SK-N-SH (cell line): ENCODE results near the gene NANOS1. TPM values are rescaled to one million over a fixed set of nuclear protein-coding genes. Genes with fewer than 3 reads are reported as not detected.

ENCODE experiments used
- CTCF ChIA-PET: fragments of 300-600, 350-600 bp; formaldehyde crosslinking; extraction: SDS; loops from one replicate; lab custom pipeline; 2021; lab: Yijun Ruan, JAX
- POLR2A ChIA-PET: fragments of 350-600 bp; sonication (Branson Sonifier 250); formaldehyde crosslinking; extraction: SDS; loops from one replicate; lab custom pipeline; 2020; ENCODE audit warnings: antibody characterized with exemption, inconsistent platforms; lab: Yijun Ruan, JAX
- DNase-seq: peaks from one replicate; pipeline ENCODE4 v3.0.0; 2012
- H2AFZ ChIP-seq: fragments of 200-600 bp; sonication (generic); 2 replicates; pipeline ENCODE4 v1.8.1; 2016; ENCODE audit warnings: antibody characterized with exemption, mild to moderate bottlenecking, low read depth
- H3F3A ChIP-seq: fragments of 200-600 bp; sonication (generic); replicated peaks from 2 replicates; pipeline ENCODE3; 2016; ENCODE audit warnings: antibody characterized with exemption, mild to moderate bottlenecking; ENCODE audit not compliant: insufficient read depth
- H3K27ac ChIP-seq, 2 experiments: fragments of 200-500 bp in 1 of 2; fragments of 200-600 bp in 1 of 2; sonication (Bioruptor generic) in 1 of 2; sonication (generic), shearing (Covaris generic) in 1 of 2; 2 replicates each; pipeline versions ENCODE4 v1.5.1 to v1.6.1; 2014 to 2016; ENCODE audit warnings: low read depth in 2 of 2, inconsistent platforms in 1 of 2, low read length in 1 of 2, mild to moderate bottlenecking in 1 of 2, mixed read lengths in 1 of 2
- H3K27me3 ChIP-seq: fragments of 200-600 bp; sonication (generic), shearing (Covaris generic); 2 replicates; pipeline ENCODE4 v1.6.1; 2016; ENCODE audit warnings: mixed run types; ENCODE audit not compliant: insufficient read depth
- H3K36me3 ChIP-seq, 2 experiments: fragments of 200-500 bp in 1 of 2; fragments of 200-600 bp in 1 of 2; sonication (Bioruptor generic) in 1 of 2; sonication (generic) in 1 of 2; replicated peaks in 1 of 2; 2 replicates each; pipeline versions ENCODE3 to v1.5.1; 2014 to 2016; ENCODE audit warnings: low read length in 1 of 2, mild to moderate bottlenecking in 1 of 2; ENCODE audit not compliant: insufficient read depth in 2 of 2, control insufficient read depth in 1 of 2
- H3K4me1 ChIP-seq, 2 experiments: fragments of 200-500 bp in 1 of 2; fragments of 200-600 bp in 1 of 2; sonication (Bioruptor generic) in 1 of 2; sonication (generic), shearing (Covaris generic) in 1 of 2; 2 replicates each; pipeline versions ENCODE4 v1.5.1 to v1.6.1; 2014 to 2016; ENCODE audit warnings: low read depth in 1 of 2, low read length in 1 of 2, mixed run types in 1 of 2; ENCODE audit not compliant: insufficient read depth in 2 of 2, control insufficient read depth in 1 of 2
- H3K4me2 ChIP-seq: fragments of 200-600 bp; sonication (generic), shearing (Covaris generic); 2 replicates; pipeline ENCODE4 v1.6.1; 2017; ENCODE audit warnings: mixed run types
- H3K4me3 ChIP-seq, 2 experiments: fragments of 200-500 bp in 1 of 2; fragments of 200-600 bp in 1 of 2; sonication (Bioruptor generic) in 1 of 2; sonication (generic), shearing (Covaris generic) in 1 of 2; 2 replicates each; pipeline versions ENCODE4 v1.5.1 to v1.8.1; 2014 to 2016; ENCODE audit warnings: low read depth in 2 of 2, inconsistent platforms in 1 of 2, low read length in 1 of 2, mild to moderate bottlenecking in 1 of 2, mixed read lengths in 1 of 2, moderate library complexity in 1 of 2
- H3K79me2 ChIP-seq: fragments of 200-600 bp; sonication (generic); 2 replicates; pipeline ENCODE4 v1.8.1; 2017; ENCODE audit warnings: mild to moderate bottlenecking; ENCODE audit not compliant: insufficient read depth
- H3K9ac ChIP-seq: fragments of 200-600 bp; sonication (generic); 2 replicates; pipeline ENCODE4 v1.6.1; 2017; ENCODE audit warnings: mixed run types
- H3K9me2 ChIP-seq: fragments of 200-600 bp; sonication (generic); 2 replicates; pipeline ENCODE4 v1.6.1; 2017; ENCODE audit warnings: mixed run types
- H3K9me3 ChIP-seq: fragments of 200-600 bp; sonication (generic); 2 replicates; pipeline ENCODE4 v1.6.1; 2017; ENCODE audit warnings: mixed run types, mild to moderate bottlenecking, moderate library complexity
- H4K20me1 ChIP-seq: fragments of 200-600 bp; sonication (generic); 2 replicates; pipeline ENCODE4 v1.6.1; 2017; ENCODE audit warnings: mild to moderate bottlenecking, mixed run types; ENCODE audit not compliant: insufficient read depth
- ELF1 ChIP-seq: IDR thresholded peaks from 2 replicates; pipeline ENCODE4 v1.4.0; 2012
- FOSL2 ChIP-seq: IDR thresholded peaks from 2 replicates; pipeline ENCODE4 v1.4.0; 2012; ENCODE audit warnings: low read depth, mild to moderate bottlenecking, moderate library complexity, borderline replicate concordance
- FOXJ3 ChIP-seq: sonication (generic); formaldehyde crosslinking; IDR thresholded peaks from 2 replicates; pipeline ENCODE4 v1.5.1; 2020; ENCODE audit warnings: mild to moderate bottlenecking, missing genetic modification reagents
- GATA2 ChIP-seq: sonication (generic); formaldehyde crosslinking; IDR thresholded peaks from 2 replicates; pipeline ENCODE4 v1.5.0; 2020; ENCODE audit warnings: mild to moderate bottlenecking, missing genetic modification reagents
- MXI1 ChIP-seq: IDR thresholded peaks from 2 replicates; pipeline ENCODE4 v1.6.1; 2012; ENCODE audit warnings: mild to moderate bottlenecking, low read depth, low read length, improper control_type of control experiment
- NFIC ChIP-seq: IDR thresholded peaks from 2 replicates; pipeline ENCODE4 v1.4.0; 2012; ENCODE audit warnings: borderline replicate concordance
- NRF1 ChIP-seq: IDR thresholded peaks from 2 replicates; pipeline ENCODE4 v1.6.1; 2012; ENCODE audit warnings: low read depth, mild to moderate bottlenecking, low read length
- POLR2AphosphoS5 ChIP-seq: IDR thresholded peaks from 2 replicates; pipeline ENCODE4 v1.6.1; 2012; ENCODE audit warnings: low read depth, low read length
- RCOR1 ChIP-seq: fragments of 150-350 bp; IDR thresholded peaks from 2 replicates; pipeline ENCODE4 v1.6.1; 2017; ENCODE audit warnings: antibody characterized with exemption, low read length
- RFX5 ChIP-seq: IDR thresholded peaks from 2 replicates; pipeline ENCODE4 v1.6.1; 2012; ENCODE audit warnings: mild to moderate bottlenecking, improper control_type of control experiment, low read length
- SIN3A ChIP-seq: IDR thresholded peaks from 2 replicates; pipeline ENCODE4 v1.6.1; 2012; ENCODE audit warnings: low read depth, mild to moderate bottlenecking, low read length, moderate library complexity, borderline replicate concordance
- TCF12 ChIP-seq: IDR thresholded peaks from 2 replicates; pipeline ENCODE4 v1.4.0; 2012
- TEAD4 ChIP-seq: IDR thresholded peaks from 2 replicates; pipeline ENCODE4 v1.4.0; 2012; ENCODE audit warnings: mild to moderate bottlenecking, borderline replicate concordance; ENCODE audit not compliant: insufficient read depth
- USF1 ChIP-seq: IDR thresholded peaks from 2 replicates; pipeline ENCODE4 v1.4.0; 2012; ENCODE audit warnings: low read depth, borderline replicate concordance
- YY1 ChIP-seq: IDR thresholded peaks from 2 replicates; pipeline ENCODE4 v1.4.0; 2012; ENCODE audit warnings: low read depth, mild to moderate bottlenecking
- WGBS: methylation state at CpG from one replicate; pipeline ENCODE4 v1.1.6; 2017; ENCODE audit warnings: low lambda C conversion rate; 5-methylcytosine and 5-hydroxymethylcytosine counted together
- polyA plus RNA-seq, 3 experiments: library from polyadenylated mRNA; depleted of rRNA; stranded (reverse); fragments of >200 nt; gene quantifications; 2 replicates each; pipeline ENCODE4 v1.2.3, GENCODE V29; 2012
- TF ChIP-seq, protein P1 (sequence below): IDR thresholded peaks from 2 replicates; pipeline ENCODE4 v1.4.0; 2012; ENCODE audit warnings: low read depth
- TF ChIP-seq, protein P2 (sequence below): IDR thresholded peaks from 2 replicates; pipeline ENCODE4; 2012

NANOS1 gene
- polyA plus RNA-seq, 1 of the 3 experiments (the other 2 are of a cell fraction): 0.81 TPM

GRCh38 chr10:119030421-119031250 is 1.1 kb downstream of the NANOS1 start:
- Histone ChIP-seq H3K79me2 (no peaks in the 10 kb centered on the region; the same call in 1 of the 2 replicates), H3F3A (peaks cover 48% of the 10 kb centered on the region), H3K36me3 (peaks cover 27% of the 10 kb centered on the region in 2 experiments), H3K9ac (no peak overlapping the region), H3K4me1 (peaks cover 9 to 21% of the 10 kb centered on the region in 2 experiments), H3K27ac (peak overlapping the region in 1 of 2 experiments; percentile 73; a peak in 2 of 4 replicates), H4K20me1 (peaks cover 45% of the 10 kb centered on the region), H2AFZ (no peak overlapping the region), H3K9me3 (no peaks in the 10 kb centered on the region), H3K9me2 (no peaks in the 10 kb centered on the region), H3K4me2 (peak overlapping the region; percentile 69; the same call in 1 of the 2 replicates), H3K27me3 (no peaks in the 10 kb centered on the region), H3K4me3 (peak overlapping the region in 1 of 2 experiments; percentile 55; a peak in 2 of 4 replicates)
- DNase-seq: peak; percentile 77
- TF ChIP-seq TCF12 (no peak), POLR2AphosphoS5 (peak; percentile 49; the same call in 1 of the 2 replicates), GATA2 (CRISPR knock-in tag) (no peak), YY1 (no peak), MXI1 (peak; percentile 82), USF1 (no peak)
- TF ChIP-seq, protein P1, sequence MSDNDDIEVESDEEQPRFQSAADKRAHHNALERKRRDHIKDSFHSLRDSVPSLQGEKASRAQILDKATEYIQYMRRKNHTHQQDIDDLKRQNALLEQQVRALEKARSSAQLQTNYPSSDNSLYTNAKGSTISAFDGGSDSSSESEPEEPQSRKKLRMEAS: peak; percentile 51
- CTCF ChIA-PET: interaction anchor here (0.8 to 2.4 kb wide), 12 partner anchors 11 to 462 kb away, joined by 3 to 9 read pairs (median 4); no protein-coding TSS in a partner anchor
- POLR2A ChIA-PET: interaction anchor here (1.7 kb wide), 1 partner anchor 276 kb away, joined by 9 read pairs; the partner anchor contains the start of gene CACUL1
- WGBS: 22% methylated on average over 18 of the region's 65 CpGs

- no peak overlapping the region for H3K4me2 ChIP-seq
- no peak for DNase-seq
- H3K9ac ChIP-seq: no peak overlapping the region
- no peak overlapping the region for H3K27ac ChIP-seq
- peaks cover 8% of the 10 kb centered on the region for H3K79me2 ChIP-seq
- no peak overlapping the region for H2AFZ ChIP-seq
- CTCF ChIA-PET: interaction anchor here (1.0 to 2.4 kb wide), 9 partner anchors 8 to 463 kb away, joined by 3 to 9 read pairs (median 4); no protein-coding TSS in a partner anchor
- POLR2A ChIA-PET: no interaction called here
- H3K27me3 ChIP-seq: no peaks in the 10 kb centered on the region
- WGBS: 85% methylated on average over 7 of the region's 7 CpGs
- peaks cover 36% of the 10 kb centered on the region in 2 experiments for H3K36me3 ChIP-seq
- H3K4me1 ChIP-seq: peaks cover 0 to 13% of the 10 kb centered on the region in 2 experiments; a peak in 2 of 4 replicates
- H3K9me2 ChIP-seq: no peaks in the 10 kb centered on the region
- peaks cover 48% of the 10 kb centered on the region for H4K20me1 ChIP-seq
- no peak overlapping the region for H3K4me3 ChIP-seq
- TF ChIP-seq ELF1 (no peak), MXI1 (no peak)
- no peaks in the 10 kb centered on the region for H3K9me3 ChIP-seq
- peaks cover 52% of the 10 kb centered on the region for H3F3A ChIP-seq
Measured at GRCh38 chr10:119031496-119032059, 2.1 kb downstream of the NANOS1 start.

GRCh38 chr10:119039161-119039560 is 9.6 kb downstream of the NANOS1 start:
- Histone ChIP-seq H3K9ac (no peak overlapping the region), H3K9me3 (no peaks in the 10 kb centered on the region), H3K9me2 (no peaks in the 10 kb centered on the region), H3K27me3 (no peaks in the 10 kb centered on the region), H3F3A (peaks cover 19% of the 10 kb centered on the region), H3K4me3 (no peak overlapping the region), H4K20me1 (peaks cover 77% of the 10 kb centered on the region), H3K79me2 (peaks cover 61% of the 10 kb centered on the region), H3K4me1 (no peaks in the 10 kb centered on the region), H3K27ac (no peak overlapping the region), H2AFZ (no peak overlapping the region), H3K36me3 (peaks cover 71 to 82% of the 10 kb centered on the region in 2 experiments), H3K4me2 (no peak overlapping the region)
- DNase-seq: no peak
- 83% methylated on average over 1 of the region's 1 CpG for WGBS
- ChIA-PET POLR2A (no interaction called here), CTCF (no interaction called here)
- TF ChIP-seq NRF1: no peak
- TF ChIP-seq FOSL2: no peak
- TF ChIP-seq RCOR1: no peak
- TF ChIP-seq, protein P2, sequence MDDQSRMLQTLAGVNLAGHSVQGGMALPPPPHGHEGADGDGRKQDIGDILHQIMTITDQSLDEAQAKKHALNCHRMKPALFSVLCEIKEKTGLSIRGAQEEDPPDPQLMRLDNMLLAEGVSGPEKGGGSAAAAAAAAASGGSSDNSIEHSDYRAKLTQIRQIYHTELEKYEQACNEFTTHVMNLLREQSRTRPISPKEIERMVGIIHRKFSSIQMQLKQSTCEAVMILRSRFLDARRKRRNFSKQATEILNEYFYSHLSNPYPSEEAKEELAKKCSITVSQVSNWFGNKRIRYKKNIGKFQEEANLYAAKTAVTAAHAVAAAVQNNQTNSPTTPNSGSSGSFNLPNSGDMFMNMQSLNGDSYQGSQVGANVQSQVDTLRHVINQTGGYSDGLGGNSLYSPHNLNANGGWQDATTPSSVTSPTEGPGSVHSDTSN: no peak
- TF ChIP-seq SIN3A: no peak
- TF ChIP-seq NFIC: no peak
- no peak for TF ChIP-seq RFX5
- no peak for TF ChIP-seq TCF12
- TF ChIP-seq FOXJ3 (CRISPR knock-in tag): no peak
- no peak for TF ChIP-seq GATA2 (CRISPR knock-in tag)
- no peak for TF ChIP-seq TEAD4
- no peak for TF ChIP-seq YY1
